GM20431 (cell line): ENCODE measurements around the gene CLTCL1.
"Not testable (repeated sequence)": the region's sequence is repeated elsewhere in the genome, so short reads cannot be mapped to it uniquely, and the experiment has no call there.

ENCODE experiments used
- in situ Hi-C: fragments of 300-500 bp; cut with MseI, MboI; formaldehyde crosslinking; loops from one replicate; pipeline ENCODE4 v1.15.0; 2020; ENCODE audit warnings: low sequenced_read_pairs; ENCODE audit not compliant: unreplicated experiment

CLTCL1 gene

DNA sequence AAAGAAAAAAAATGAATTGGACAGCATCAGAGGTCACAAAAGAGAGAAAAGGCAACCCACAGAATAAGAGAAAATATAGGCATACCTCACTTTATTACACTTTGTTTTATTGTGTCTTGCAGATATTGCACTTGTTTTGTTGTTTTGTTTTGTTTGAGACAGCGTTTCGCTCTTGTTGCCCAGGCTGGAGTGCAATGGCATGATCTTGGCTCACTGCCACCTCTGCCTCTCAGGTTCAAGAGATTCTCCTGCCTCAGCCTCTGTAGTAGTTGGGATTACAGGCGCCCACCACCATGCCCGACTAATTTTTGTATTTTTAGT, 32.6 kb downstream of the CLTCL1 start:
- in situ Hi-C loops, result not testable (repeated sequence)

GRCh38 chr22:19258371-19258770, 33.1 kb downstream of the CLTCL1 start:
- in situ Hi-C loops, result no loop called here

DNA sequence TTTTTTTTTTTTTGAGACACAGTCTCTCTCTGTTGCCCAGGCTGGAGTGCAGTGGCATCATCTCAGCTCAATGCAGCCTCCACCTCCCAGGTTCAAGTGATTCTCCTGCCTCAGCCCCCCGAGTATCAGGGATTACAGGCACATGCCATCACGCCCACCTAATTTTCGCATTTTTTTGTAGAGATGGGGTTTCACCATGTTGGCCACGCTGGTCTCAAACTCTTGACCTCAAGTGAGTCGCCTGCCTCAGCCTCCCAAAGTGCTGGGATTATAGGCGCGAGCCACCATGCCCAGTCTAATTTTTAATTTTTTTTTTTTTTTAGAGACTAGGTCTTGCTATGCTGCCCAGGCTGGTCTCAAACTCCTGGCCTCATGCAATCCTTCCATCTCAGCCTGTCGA, 35.2 kb downstream of the CLTCL1 start:
- in situ Hi-C loops, result not testable (repeated sequence)

DNA sequence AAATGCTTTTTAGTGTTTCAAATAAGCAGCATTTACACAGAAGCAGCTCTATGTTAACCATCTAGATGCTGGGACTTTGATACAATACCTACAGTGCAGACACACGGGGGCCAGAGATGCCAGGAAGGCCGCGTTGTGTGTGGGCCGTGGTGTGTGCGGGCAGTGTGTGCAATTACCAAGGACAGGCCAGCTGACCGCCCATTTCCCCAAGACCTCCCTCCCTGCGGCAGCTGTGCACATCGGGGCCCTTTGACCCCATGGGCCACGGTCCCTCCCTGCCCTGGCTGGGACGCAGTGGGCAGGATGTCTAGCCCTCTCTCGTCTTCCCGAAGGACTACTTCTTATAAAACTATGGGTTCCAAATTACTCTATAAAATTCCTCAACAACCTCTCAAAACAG, 38.4 kb downstream of the CLTCL1 start:
- in situ Hi-C loops, result no loop called here

DNA sequence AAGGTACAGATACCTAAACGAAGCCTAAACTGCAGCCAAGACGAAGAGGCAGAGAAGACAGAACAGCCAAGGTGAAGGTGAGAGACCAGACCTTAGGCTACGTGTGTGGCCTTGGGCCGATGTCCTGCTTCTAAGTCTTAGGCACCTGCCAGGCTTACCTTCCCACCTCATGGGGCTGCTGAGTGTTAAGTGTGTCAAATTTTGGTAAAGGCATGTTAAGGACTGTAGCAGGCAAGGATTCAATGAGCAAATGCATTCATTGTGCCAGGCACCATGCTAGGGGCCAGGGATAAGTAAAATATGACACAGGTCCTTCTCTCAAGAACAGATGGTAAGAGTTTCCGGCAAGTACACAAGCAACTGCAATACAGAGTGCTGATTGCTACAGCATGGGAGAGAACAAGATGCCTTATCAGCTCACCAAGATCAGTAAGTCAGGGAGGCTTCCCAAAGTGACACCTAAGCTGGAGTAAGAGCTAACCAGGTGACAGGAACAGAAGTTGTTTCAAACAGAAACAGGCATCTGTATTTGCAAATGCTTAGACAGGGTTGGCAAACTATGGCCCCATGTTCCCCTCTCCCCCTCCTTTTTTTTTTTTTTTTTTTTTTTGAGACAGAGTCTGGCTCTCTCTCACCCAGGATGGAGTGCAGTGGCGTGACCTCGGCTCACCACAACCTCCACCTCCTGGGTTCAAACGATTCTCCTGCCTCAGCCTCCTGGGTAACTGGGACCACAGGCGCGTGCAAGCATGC, 46.7 kb downstream of the CLTCL1 start:
- in situ Hi-C loops, result no loop called here

DNA sequence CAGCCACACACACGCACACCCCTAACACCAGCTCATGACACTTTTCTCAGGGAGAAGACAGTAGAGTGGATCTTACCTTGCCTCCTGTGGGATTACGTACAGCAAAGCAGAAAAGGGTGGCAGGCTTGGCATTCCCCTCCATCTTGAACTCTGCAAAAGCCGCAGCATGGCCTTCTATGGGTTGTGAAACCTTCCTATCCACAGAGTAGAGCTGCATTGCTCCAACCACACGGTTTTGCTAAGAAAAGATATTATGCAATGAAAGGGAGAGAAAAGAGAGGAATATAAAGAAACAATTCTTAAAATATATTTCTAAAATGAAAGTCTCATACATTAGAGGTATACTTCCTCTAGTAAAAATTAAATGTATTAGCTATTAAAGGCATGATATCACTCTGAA, 48.8 kb downstream of the CLTCL1 start:
- in situ Hi-C loops, result no loop called here

- in situ Hi-C loops, result no loop called here
These were observed 50.0 kb downstream of the CLTCL1 start for GRCh38 chr22:19241593-19241906.

- in situ Hi-C loops, result no loop called here
These were observed 50.5 kb downstream of the CLTCL1 start for GRCh38 chr22:19240813-19241592.

GRCh38 chr22:19239464-19239863, 52.1 kb downstream of the CLTCL1 start:
- in situ Hi-C loops, result no loop called here

DNA sequence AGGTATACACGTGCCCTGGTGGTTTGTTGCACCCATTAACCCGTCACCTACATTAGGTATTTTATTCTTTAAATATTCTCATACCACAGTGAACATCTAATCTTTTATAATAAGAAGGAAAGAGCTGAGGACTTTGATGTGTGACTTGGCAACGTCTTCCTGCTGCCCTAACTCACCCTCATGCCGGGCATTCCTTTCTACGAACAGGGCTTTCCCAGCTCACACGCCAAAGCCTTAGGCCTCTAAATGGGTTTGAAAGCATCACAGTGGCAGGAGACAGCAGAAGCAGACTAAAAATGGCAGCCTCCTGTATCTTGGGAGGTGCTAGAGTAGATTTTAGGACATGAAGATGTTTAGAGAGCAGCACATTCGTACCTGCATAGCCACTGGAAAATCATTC, 52.6 kb downstream of the CLTCL1 start:
- in situ Hi-C loops, result no loop called here

DNA sequence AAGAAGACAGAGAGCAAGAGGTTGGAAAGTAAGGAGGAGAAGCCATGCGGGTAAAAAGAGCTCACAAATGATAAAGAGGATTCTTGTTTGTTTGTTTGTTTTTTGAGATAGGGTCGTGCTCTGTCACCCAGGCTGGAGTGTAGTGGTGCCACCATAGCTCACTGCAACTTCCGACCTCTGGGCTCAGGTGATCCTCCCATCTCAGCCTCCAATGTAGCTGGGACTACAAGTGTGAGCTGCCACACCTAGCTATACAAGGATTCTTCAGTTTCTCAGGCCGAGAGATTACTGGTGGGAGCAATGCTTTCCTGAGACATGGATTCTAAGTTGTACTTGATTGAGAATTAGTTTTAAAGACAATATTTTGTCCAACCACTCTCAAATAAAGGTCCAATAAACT, 55.6 kb downstream of the CLTCL1 start:
- in situ Hi-C loops, result no loop called here

DNA sequence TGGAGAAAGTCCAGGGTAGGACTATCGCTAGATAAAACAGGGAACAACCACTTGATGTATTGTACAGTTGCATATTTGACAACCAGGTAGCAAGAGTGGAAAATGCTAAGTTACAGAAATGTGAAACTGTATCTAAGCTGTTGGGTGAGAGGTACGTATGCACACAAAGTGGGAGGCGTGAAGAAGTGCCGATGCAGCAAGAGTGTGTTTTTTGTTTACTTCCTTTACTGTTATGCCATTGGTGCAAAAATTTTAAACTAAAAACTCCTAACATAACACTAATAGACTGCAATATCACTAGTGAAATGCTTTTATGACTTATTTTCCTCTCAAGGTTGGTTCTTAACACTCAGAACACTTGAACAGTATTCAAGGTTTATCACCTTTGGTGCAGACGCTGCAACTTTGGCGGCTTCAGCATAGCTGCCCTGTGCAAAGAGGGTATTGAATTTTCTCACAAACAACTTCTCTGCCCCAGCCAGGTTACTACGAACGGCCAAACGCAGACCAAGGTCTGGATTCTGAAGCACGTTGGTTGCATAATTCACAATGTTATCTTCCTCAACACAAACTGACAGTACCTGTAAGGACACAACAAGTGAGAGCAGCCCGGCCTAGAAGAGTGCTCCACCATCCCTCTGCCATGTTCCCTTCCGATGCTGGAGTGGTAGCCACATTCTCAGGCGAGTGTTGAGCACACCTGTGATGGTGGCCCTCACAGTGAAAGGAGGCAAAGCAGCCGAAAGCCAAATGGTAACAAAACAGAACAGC, 57.2 kb downstream of the CLTCL1 start:
- in situ Hi-C loops, result no loop called here

GRCh38 chr22:19233189-19233661, 58.3 kb downstream of the CLTCL1 start:
- in situ Hi-C loops, result no loop called here

- in situ Hi-C loops, result no loop called here
These were observed 58.9 kb downstream of the CLTCL1 start for GRCh38 chr22:19232623-19233022.

GRCh38 chr22:19231986-19232385, 59.5 kb downstream of the CLTCL1 start:
- in situ Hi-C loops, result no loop called here

- in situ Hi-C loops, result no loop called here
These were observed 61.9 kb downstream of the CLTCL1 start for GRCh38 chr22:19229600-19229999.

- in situ Hi-C loops, result no loop called here
These were observed 63.3 kb downstream of the CLTCL1 start for GRCh38 chr22:19228179-19228578.

DNA sequence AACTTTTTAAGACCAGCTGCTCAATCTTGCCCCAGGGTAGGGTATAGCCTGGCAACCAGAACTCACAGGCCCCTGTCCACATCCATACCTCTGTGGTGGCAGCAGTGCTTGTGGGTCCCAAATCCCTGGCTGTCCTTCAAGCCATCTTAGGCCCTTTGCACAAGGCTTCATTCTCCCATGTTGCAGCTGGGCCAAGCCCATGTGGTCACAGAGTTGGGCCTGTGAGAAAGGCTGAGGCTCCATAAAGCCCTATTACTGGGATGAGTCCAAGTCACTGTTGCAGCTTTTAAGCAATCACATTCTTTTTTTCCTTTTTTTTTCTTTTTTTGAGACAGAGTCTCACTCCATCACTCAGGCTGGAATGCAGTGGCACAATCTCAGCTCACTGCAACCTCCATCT, 65.1 kb downstream of the CLTCL1 start:
- in situ Hi-C loops, result no loop called here

DNA sequence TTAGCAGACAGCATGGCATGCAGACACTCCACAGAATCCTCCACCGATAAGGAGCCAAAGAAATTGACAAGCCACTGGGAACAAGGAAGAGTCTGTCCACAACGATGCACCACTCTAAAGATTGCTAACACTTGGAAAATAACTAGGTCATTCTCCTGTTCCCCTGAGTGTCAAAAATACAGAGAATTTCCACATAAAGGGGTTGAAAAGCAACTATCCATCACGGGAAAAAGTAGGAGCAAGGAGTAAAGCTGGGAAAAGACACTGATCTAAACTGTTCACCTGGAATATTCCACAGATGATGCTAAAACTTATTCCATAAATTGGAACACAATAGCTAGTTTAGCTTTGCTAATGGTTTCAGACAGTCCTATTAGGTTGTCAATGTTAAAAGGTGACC, 66.0 kb downstream of the CLTCL1 start:
- in situ Hi-C loops, result no loop called here

- in situ Hi-C loops, result no loop called here
These were observed 66.5 kb downstream of the CLTCL1 start for GRCh38 chr22:19224985-19225384.

GRCh38 chr22:19224557-19224956, 67.0 kb downstream of the CLTCL1 start:
- in situ Hi-C loops, result no loop called here
